DND-41 (cell line): ENCODE data around the gene SHPK.
A peak's percentile ranks its signal among the peaks of the same experiment; 100 is the strongest.

Experiments used
- ATAC-seq: fragments of 200-7000 bp; cut with Tn5 transposase; 3 replicates; pipeline ENCODE4 v1.9.1; 2021; ENCODE audit warnings: low read depth; ENCODE audit not compliant: insufficient read depth
- DNase-seq: peaks from one replicate; pipeline ENCODE4 v3.0.0-alpha.2; 2020
- H2AFZ ChIP-seq: 2 replicates; pipeline ENCODE4 v1.6.0; 2012; ENCODE audit warnings: low read depth, low read length
- H3K27ac ChIP-seq: 2 replicates; pipeline ENCODE4 v1.5.1; 2012; ENCODE audit warnings: low read length, inconsistent platforms
- H3K27me3 ChIP-seq: fragments of 200-600 bp; sonication (generic); 2 replicates; pipeline ENCODE4 v1.6.0; 2012; ENCODE audit warnings: low read length, mild to moderate bottlenecking, inconsistent platforms; ENCODE audit not compliant: insufficient read depth, poor library complexity
- H3K36me3 ChIP-seq: 2 replicates; pipeline ENCODE4 v1.5.1; 2012; ENCODE audit warnings: low read length, inconsistent platforms; ENCODE audit not compliant: insufficient read depth
- H3K4me1 ChIP-seq: 2 replicates; pipeline ENCODE4 v1.5.1; 2012; ENCODE audit warnings: mild to moderate bottlenecking, low read length; ENCODE audit not compliant: insufficient read depth
- H3K4me2 ChIP-seq: 2 replicates; pipeline ENCODE4 v1.6.0; 2012; ENCODE audit warnings: mild to moderate bottlenecking, moderate library complexity, low read length, inconsistent platforms; ENCODE audit not compliant: insufficient read depth
- H3K4me3 ChIP-seq, 2 experiments: fragments of 200-600 bp in 1 of 2; shearing (Covaris generic) in 1 of 2; 2 replicates each; pipeline ENCODE4 v1.5.1; 2012 to 2016; ENCODE audit warnings: inconsistent platforms in 2 of 2, low read length in 2 of 2, mild to moderate bottlenecking in 2 of 2, low read depth in 1 of 2, moderate library complexity in 1 of 2
- H3K79me2 ChIP-seq: 2 replicates; pipeline ENCODE4 v1.6.0; 2012; ENCODE audit warnings: low read length, inconsistent platforms; ENCODE audit not compliant: insufficient read depth
- H3K9ac ChIP-seq: 2 replicates; pipeline ENCODE4 v1.6.0; 2012; ENCODE audit warnings: low read depth, mild to moderate bottlenecking, inconsistent platforms, low read length, moderate library complexity
- H3K9me3 ChIP-seq: 2 replicates; pipeline ENCODE4 v1.5.1; 2012; ENCODE audit warnings: low read length, moderate library complexity, mild to moderate bottlenecking, inconsistent platforms; ENCODE audit not compliant: insufficient read depth, severe bottlenecking
- H4K20me1 ChIP-seq: 2 replicates; pipeline ENCODE4 v1.6.0; 2012; ENCODE audit warnings: low read length; ENCODE audit not compliant: insufficient read depth
- EZH2 ChIP-seq: IDR thresholded peaks from 3 replicates; pipeline ENCODE4 v1.6.1; 2012; ENCODE audit warnings: borderline replicate concordance, low read depth, mild to moderate bottlenecking, moderate library complexity, low read length, inconsistent platforms; ENCODE audit not compliant: severe bottlenecking
- TF ChIP-seq, protein P1 (sequence below): IDR thresholded peaks from 2 replicates; pipeline ENCODE4 v1.5.1; 2012; ENCODE audit warnings: borderline replicate concordance, low read length, moderate library complexity, mild to moderate bottlenecking; ENCODE audit not compliant: poor library complexity, severe bottlenecking; ENCODE audit errors: extremely low read depth

The SHPK gene

DNA sequence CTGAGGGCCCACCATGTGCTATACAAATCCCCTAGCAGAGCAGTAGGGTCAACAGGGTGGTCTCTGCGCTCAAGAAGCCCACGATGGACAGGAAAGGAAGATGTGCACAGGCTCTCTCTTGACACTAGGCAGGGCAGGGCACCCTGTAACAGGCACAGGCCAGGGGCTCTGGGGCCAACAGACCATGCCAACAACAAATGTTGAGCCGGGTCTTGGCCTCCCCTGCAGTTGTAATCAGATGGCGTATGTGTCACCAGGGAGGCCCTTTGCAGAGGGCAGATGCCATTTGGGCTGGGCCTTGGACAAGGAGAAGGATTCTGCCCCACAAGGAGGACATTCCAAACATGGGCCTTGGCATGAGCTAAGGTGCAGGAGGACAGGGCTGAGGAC, 32.2 kb downstream of the SHPK start:
- Histone ChIP-seq H3K9ac (no peak overlapping the region), H3K27me3 (no peaks in the 10 kb centered on the region), H3K4me2 (no peak overlapping the region), H3K27ac (no peak overlapping the region), H3K79me2 (no peaks in the 10 kb centered on the region), H4K20me1 (peaks cover 3% of the 10 kb centered on the region), H3K4me3 (no peak overlapping the region), H3K4me1 (no peaks in the 10 kb centered on the region), H3K9me3 (no peaks in the 10 kb centered on the region), H2AFZ (no peak overlapping the region), H3K36me3 (peaks cover 16% of the 10 kb centered on the region)
- no peak for DNase-seq
- ATAC-seq = no peak
- no peak for TF ChIP-seq EZH2
- TF ChIP-seq, protein P1, sequence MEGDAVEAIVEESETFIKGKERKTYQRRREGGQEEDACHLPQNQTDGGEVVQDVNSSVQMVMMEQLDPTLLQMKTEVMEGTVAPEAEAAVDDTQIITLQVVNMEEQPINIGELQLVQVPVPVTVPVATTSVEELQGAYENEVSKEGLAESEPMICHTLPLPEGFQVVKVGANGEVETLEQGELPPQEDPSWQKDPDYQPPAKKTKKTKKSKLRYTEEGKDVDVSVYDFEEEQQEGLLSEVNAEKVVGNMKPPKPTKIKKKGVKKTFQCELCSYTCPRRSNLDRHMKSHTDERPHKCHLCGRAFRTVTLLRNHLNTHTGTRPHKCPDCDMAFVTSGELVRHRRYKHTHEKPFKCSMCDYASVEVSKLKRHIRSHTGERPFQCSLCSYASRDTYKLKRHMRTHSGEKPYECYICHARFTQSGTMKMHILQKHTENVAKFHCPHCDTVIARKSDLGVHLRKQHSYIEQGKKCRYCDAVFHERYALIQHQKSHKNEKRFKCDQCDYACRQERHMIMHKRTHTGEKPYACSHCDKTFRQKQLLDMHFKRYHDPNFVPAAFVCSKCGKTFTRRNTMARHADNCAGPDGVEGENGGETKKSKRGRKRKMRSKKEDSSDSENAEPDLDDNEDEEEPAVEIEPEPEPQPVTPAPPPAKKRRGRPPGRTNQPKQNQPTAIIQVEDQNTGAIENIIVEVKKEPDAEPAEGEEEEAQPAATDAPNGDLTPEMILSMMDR = no peak

DNA sequence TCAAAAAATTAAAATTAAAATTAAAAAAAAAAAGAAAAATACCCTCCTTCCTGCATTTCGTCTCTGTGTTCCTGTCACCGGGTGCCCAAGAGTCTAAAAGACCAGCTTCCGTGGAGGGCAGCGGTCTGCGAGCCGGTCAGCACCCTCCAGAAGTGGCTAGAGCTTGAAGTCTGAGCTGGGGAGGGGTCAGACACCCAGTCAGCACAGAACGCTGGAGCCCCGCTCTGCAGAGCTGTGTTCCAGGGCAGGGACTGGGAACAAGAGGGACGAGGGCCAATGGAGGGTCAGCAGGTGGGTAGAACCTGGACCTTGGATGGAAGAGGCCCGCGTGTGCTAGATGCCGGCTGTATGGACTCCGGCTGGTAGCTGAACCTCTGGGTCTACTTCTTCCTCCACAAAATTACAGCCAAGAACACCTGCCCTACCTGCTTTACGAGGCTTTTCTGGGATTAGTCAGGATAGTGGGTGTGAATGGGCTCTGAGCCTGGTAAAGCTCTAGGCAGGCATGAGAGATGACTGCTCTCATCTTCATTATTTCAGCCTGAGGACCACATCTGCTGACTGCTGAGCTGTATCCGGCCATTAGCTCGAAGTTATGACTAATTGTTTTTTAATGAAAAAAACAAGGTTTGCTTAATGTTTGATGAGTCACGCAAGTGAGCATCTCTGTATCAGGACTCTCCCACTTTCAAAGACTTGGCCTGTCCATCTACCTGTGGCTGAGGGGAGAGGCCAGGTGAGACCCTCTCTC, 32.8 kb downstream of the SHPK start:
- Histone ChIP-seq H4K20me1 (peaks cover 3% of the 10 kb centered on the region), H3K79me2 (no peaks in the 10 kb centered on the region), H2AFZ (no peak overlapping the region), H3K9ac (no peak overlapping the region), H3K27me3 (no peaks in the 10 kb centered on the region), H3K4me3 (no peak overlapping the region), H3K9me3 (no peaks in the 10 kb centered on the region), H3K36me3 (peaks cover 12% of the 10 kb centered on the region), H3K27ac (no peak overlapping the region), H3K4me1 (no peaks in the 10 kb centered on the region), H3K4me2 (no peak overlapping the region)
- ATAC-seq (no peak), DNase-seq (no peak)
- TF ChIP-seq, protein P1 = no peak

DNA sequence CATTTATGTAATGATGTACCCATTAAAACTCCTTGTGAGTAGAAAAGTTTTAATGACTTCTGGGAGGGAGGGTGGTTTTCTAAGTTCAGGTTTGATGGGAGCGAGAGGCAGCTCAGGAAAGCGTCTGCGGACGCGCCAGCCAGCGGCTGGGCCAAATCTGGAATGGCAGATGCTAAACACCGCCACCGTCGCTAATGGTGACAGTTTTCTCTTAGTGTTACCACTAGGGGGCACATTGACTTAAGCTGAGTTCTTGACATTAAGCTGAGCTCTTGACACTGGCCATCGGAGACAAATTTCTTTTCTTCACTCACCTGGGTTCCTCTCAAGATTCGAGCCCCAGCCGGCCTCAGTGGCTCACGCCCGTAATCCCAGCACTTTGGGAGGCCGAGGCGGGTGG, 33.6 kb downstream of the SHPK start:
- Histone ChIP-seq H3K79me2 (no peaks in the 10 kb centered on the region), H3K4me1 (no peaks in the 10 kb centered on the region), H3K4me2 (no peak overlapping the region), H3K4me3 (no peak overlapping the region), H2AFZ (no peak overlapping the region), H4K20me1 (peaks cover 3% of the 10 kb centered on the region), H3K9me3 (no peaks in the 10 kb centered on the region), H3K27me3 (no peaks in the 10 kb centered on the region), H3K27ac (no peak overlapping the region), H3K36me3 (peaks cover 10% of the 10 kb centered on the region), H3K9ac (no peak overlapping the region)
- DNase-seq (peak; percentile 20), ATAC-seq (no peak)
- TF ChIP-seq, protein P1 = peak; percentile 62
- no peak for TF ChIP-seq EZH2
